ENCODE measurements around the gene ZNF681.

ZNF681 gene

GRCh38 chr19:23800271-23800670 lies 41.6 kb upstream of the ZNF681 start:
- H3K27ac ChIP-seq, result no peak overlapping the region
- no peaks in the 10 kb centered on the region for H3K27me3 ChIP-seq (replicated peaks)
- no peak overlapping the region for H3K4me3 ChIP-seq (ENCODE audit: low read depth, low read length)
- no peak for TF ChIP-seq CTCF (IDR thresholded peaks at IDR 0.05; ENCODE audit: low read depth, low read length, missing control alignments)
- no peaks in the 10 kb centered on the region for H3K36me3 ChIP-seq (replicated peaks)
- in situ Hi-C loops (cut with HindIII; ENCODE audit: low pct_ligation_motif_present, low sequenced_read_pairs), result no loop called here
- DNase-seq, result no peak

GRCh38 chr19:23799321-23799720 lies 40.6 kb upstream of the ZNF681 start:
- H3K36me3 ChIP-seq (replicated peaks), result no peaks in the 10 kb centered on the region
- H3K27ac ChIP-seq, result no peak overlapping the region
- in situ Hi-C loops (cut with HindIII; ENCODE audit: low pct_ligation_motif_present, low sequenced_read_pairs), result no loop called here
- DNase-seq, result no peak
- no peaks in the 10 kb centered on the region for H3K27me3 ChIP-seq (replicated peaks)
- no peak for TF ChIP-seq CTCF (IDR thresholded peaks at IDR 0.05; ENCODE audit: low read depth, low read length, missing control alignments)
- no peak overlapping the region for H3K4me3 ChIP-seq (ENCODE audit: low read depth, low read length)

- no peak for DNase-seq
- Histone ChIP-seq H3K4me3 (ENCODE audit: low read depth, low read length) (no peak overlapping the region), H3K27me3 (replicated peaks) (no peaks in the 10 kb centered on the region), H3K36me3 (replicated peaks) (no peaks in the 10 kb centered on the region), H3K27ac (no peak overlapping the region)
- in situ Hi-C loops (cut with HindIII; ENCODE audit: low pct_ligation_motif_present, low sequenced_read_pairs), result no loop called here
- TF ChIP-seq CTCF (IDR thresholded peaks at IDR 0.05; ENCODE audit: low read depth, low read length, missing control alignments), result no peak
These were observed 36.8 kb upstream of the ZNF681 start for GRCh38 chr19:23795462-23795861.

GRCh38 chr19:23792784-23793183 lies 34.1 kb upstream of the ZNF681 start:
- in situ Hi-C loops (cut with HindIII; ENCODE audit: low pct_ligation_motif_present, low sequenced_read_pairs), result no loop called here
- no peak for DNase-seq
- Histone ChIP-seq H3K27ac (no peak overlapping the region), H3K36me3 (replicated peaks) (no peaks in the 10 kb centered on the region), H3K4me3 (ENCODE audit: low read depth, low read length) (no peak overlapping the region), H3K27me3 (replicated peaks) (no peaks in the 10 kb centered on the region)
- TF ChIP-seq CTCF (IDR thresholded peaks at IDR 0.05; ENCODE audit: low read depth, low read length, missing control alignments), result no peak

GRCh38 chr19:23790641-23791488 lies 32.2 kb upstream of the ZNF681 start:
- no peak for TF ChIP-seq CTCF (IDR thresholded peaks at IDR 0.05; ENCODE audit: low read depth, low read length, missing control alignments)
- Histone ChIP-seq H3K27ac (no peak overlapping the region), H3K27me3 (replicated peaks) (no peaks in the 10 kb centered on the region), H3K36me3 (replicated peaks) (no peaks in the 10 kb centered on the region), H3K4me3 (ENCODE audit: low read depth, low read length) (no peak overlapping the region)
- DNase-seq, result no peak
- in situ Hi-C loops (cut with HindIII; ENCODE audit: low pct_ligation_motif_present, low sequenced_read_pairs), result no loop called here

GRCh38 chr19:23789246-23789645 lies 30.6 kb upstream of the ZNF681 start:
- no peaks in the 10 kb centered on the region for H3K27me3 ChIP-seq (replicated peaks)
- in situ Hi-C loops (cut with HindIII; ENCODE audit: low pct_ligation_motif_present, low sequenced_read_pairs), result no loop called here
- no peak for DNase-seq
- no peak overlapping the region for H3K27ac ChIP-seq
- no peak overlapping the region for H3K4me3 ChIP-seq (ENCODE audit: low read depth, low read length)
- no peak for TF ChIP-seq CTCF (IDR thresholded peaks at IDR 0.05; ENCODE audit: low read depth, low read length, missing control alignments)
- no peaks in the 10 kb centered on the region for H3K36me3 ChIP-seq (replicated peaks)
